NCI-H146 treated with DMSO at 0.1 percent for 48 hours (cell line): Measurements from ENCODE around the gene ALOX15.
A peak's percentile ranks its signal among the peaks of the same experiment; 100 is the strongest.
"Not testable (repeated sequence)": the region's sequence is repeated elsewhere in the genome, so short reads cannot be mapped to it uniquely, and the experiment has no call there.

Experiments used
- DNase-seq: peaks from one replicate; lab custom pipeline; 2025; ENCODE audit not compliant: unreplicated experiment; lab: John Stamatoyannopoulos, UW

The ALOX15 gene

GRCh38 chr17:4617590-4618351, 23.7 kb downstream of the ALOX15 start:
- no peak for DNase-seq

DNA sequence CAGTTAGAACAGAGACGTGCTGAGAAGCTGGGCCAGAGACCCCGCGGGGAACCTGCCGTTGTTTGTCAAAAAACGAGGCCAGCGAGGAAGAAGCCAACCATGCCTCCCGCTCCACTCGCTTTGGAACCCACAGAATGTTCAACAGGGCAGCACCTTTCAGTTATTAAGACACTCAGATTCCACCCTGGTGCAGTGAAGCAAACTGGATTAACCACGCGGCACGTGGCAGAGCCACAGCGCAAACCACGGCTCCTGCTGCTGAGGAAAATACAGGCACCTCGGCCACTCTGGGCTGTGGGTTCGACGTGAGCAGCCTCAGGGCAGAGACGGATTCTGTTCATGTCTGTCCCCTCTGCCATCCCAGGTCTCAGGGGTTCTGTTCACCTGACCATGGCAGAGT, 24.4 kb downstream of the ALOX15 start:
- no peak for DNase-seq

DNA sequence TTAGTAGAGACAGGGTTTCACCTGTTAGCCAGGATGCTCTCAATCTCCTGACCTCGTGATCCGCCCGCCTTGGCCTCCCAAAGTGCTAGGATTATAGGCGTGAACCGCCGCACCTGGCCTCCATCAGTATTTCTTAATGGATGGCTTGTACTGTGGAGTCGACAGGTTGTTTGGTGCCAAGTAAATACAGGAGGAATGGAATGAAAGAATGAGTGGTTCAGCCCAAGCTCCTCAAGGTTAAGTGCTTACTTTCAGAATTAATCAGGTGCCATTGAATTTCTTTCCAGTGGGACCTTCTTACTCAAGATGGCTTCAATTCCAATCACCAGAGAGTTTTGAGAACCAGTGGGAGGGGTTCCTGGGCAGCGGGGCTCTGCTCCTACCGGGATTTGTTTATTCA, 25.0 kb downstream of the ALOX15 start:
- DNase-seq: peak; percentile 20

DNA sequence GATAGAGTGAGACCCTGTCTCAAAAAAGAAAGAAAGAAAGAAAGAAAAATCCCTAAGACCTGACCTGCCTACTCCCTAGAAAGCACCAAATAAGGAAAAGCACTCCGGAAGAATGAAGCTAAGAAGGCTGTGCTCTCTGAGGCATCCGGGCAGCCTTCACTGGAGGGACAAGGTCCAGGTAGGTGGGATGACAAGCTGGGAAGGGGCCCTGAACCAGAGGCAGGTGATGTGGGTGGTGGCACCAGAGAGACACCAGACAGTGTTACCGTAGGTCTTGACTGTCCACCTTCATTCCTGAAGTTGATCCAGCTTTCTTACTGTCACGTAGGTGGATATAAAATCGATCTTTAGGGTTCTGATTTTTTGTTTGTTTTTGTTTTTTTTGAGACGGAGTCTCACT, 30.8 kb downstream of the ALOX15 start:
- no peak for DNase-seq

GRCh38 chr17:4610162-4610561, 31.3 kb downstream of the ALOX15 start:
- DNase-seq: no peak

- DNase-seq: no peak
Measured at GRCh38 chr17:4609761-4610160, 31.7 kb downstream of the ALOX15 start.

DNA sequence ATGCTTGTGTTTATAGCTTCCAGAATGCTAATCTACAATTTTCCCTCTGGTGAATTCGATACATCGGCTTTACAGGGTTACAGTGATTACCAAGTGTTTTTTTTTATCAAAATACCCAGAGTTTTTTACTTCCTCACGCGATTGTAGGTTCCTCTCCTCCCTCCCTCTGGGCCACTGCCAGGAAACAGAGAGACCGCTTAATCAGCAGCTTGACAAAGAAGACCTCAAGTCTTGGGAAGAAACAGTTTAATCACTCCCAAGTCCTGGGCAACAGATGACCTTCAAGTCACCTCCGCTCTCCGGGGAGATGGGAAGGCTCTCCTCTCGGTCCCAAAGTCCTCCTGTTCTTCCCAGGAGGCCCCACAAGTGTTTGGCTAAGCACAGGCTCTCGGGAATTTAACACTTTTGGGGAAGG, 33.7 kb downstream of the ALOX15 start:
- no peak for DNase-seq

- DNase-seq: no peak
Measured at GRCh38 chr17:4607261-4607741, 34.2 kb downstream of the ALOX15 start.

- no peak for DNase-seq
Measured at GRCh38 chr17:4605826-4606225, 35.7 kb downstream of the ALOX15 start.

DNA sequence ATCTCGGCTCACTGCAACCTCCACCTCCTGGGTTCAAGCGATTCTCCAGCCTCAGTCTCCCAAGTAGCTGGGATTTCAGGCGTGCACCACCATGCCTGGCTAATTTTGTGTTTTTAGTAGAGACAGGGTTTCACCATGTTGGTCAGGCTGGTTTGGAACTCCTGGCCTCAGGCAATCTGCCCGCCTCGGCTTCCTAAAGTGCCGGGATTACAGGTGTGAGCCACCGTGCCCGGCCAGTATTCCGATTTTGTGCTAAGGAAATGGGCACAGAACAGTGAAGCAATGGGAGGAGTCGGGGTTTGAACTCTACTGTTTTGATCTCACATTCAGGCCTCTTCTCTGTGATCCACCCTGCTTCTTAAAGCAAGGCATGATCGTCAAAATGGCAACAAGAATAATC, 36.7 kb downstream of the ALOX15 start:
- DNase-seq: not testable (repeated sequence)

GRCh38 chr17:4604111-4604644, 37.3 kb downstream of the ALOX15 start:
- DNase-seq: no peak

- no peak for DNase-seq
Measured at GRCh38 chr17:4602041-4602440, 39.4 kb downstream of the ALOX15 start.

DNA sequence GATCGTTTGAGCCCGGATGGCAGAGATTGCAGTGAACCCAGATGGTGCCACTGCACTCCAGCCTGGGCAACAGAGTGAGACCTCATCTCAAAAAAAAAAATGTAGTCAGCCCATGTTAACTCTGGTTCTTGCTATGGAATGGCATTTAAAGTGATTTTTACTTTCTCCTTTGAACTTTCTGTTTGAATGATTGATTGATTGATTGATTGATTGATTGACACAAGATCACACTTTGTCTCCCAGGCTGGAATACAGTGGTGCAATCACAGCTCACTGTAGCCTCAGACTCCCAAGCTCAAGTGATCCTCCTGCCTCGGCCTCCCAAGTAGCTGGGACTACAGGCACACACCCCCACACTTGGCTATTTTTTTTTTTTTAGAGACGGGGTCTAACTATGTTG, 40.2 kb downstream of the ALOX15 start:
- no peak for DNase-seq

- peak; percentile 23 for DNase-seq
Measured at GRCh38 chr17:4600563-4600962, 40.9 kb downstream of the ALOX15 start.

DNA sequence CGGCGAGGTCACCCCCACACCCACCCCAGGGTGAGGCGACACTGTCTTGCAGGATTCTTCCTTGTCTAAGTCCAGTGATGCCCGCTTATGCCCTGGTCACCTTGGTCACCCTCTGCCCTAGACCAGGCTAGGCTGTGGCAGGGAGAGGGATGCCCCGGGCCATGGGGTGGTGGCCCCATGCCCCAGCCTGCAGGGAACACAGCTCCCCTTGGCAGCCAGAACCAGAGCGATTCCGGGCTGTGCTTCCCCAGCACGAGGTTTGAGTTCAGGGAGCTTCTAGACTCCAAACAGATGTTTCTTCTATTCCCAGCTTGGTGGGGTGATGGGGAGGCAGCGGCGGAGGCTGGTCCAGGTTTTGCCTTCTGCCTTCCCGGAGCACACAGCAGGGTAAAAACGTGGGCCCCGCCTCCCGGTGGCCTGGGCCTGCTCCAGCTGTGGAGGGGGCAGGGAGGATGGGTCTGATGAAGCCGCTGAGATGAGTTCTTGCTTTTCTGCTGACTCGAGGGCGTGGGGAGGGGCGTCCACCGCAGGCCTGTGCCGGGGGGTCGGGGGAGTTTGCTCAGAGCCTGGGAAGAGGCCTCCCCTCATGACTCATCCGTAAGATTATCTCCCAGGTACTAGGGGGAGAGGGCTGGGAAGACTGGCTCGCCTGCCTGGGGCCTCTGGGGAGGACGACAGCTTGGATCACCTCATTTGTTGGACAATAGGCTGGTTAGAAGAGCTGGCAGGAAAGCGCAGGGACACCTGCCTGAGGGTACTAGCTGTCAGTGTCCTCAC, 41.8 kb downstream of the ALOX15 start:
- peak; percentile 70 for DNase-seq

- no peak for DNase-seq
Measured at GRCh38 chr17:4598776-4599504, 42.5 kb downstream of the ALOX15 start.

DNA sequence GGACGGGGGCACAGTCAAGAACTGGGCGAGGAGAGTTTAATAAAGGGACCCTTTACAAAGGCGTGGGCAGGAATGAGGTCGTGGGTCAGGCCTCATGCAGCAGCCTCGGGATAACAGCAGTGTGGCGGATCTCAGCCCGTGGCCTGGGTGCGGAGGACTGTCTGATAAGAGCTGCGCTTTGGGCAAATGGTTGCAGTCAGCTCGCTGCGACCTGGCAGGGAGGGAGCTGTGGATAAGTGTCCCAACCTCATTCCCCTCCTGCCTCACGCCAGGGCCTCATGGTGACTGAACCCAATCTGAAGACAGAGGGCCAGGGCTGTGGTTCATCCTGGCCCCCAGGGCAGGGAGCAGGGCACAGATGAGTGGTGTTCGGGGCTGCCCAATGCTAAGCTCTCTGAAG, 43.5 kb downstream of the ALOX15 start:
- DNase-seq: no peak

- DNase-seq: no peak
Measured at GRCh38 chr17:4596636-4597380, 44.7 kb downstream of the ALOX15 start.

DNA sequence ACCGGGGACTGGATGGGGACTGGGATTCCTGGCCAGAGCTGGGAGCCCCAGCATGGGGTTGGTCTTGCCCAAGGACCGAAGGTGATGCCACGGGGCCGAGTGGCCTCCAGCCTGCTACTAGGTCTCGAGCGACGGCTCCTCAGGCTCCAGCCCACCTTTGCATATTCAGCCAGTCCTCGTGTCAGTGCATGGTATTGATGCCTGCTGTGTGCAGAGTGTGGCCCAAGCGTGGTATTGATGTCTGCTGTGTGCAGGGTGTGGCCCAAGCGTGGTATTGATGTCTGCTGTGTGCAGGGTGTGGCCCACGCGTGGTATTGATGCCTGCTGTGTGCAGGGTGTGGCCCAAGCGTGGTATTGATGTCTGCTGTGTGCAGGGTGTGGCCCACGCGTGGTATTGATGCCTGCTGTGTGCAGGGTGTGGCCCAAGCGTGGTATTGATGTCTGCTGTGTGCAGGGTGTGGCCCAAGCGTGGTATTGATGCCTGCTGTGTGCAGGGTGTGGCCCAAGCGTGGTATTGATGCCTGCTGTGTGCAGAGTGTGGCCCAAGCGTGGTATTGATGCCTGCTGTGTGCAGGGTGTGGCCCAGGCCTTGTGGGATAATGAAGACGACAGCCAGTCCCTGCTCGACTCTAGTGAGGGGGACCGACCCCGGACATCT, 45.7 kb downstream of the ALOX15 start:
- not testable (repeated sequence) for DNase-seq
